Tibial artery (tissue), 4 donors: ENCODE results near the gene HAO2.

Experiments used
- DNase-seq, 2 donors: peaks; one replicate each; pipeline ENCODE4 v3.0.0-alpha.2; 2019
- H3K27ac ChIP-seq, 2 donors: fragments of 200-600 bp; sonication (generic) in 1 of 2; 1 replicate in 1 of 2; 2 replicates in 1 of 2; pipeline ENCODE4 v1.5.1; 2018 to 2019; ENCODE audit warnings: mild to moderate bottlenecking in 1 of 2
- H3K27me3 ChIP-seq, 2 donors: fragments of 200-600 bp; sonication (generic) in 1 of 2; one replicate each; pipeline versions ENCODE4 v1.5.1 to v1.6.0; 2016 to 2019
- H3K36me3 ChIP-seq, 3 donors: fragments of 200-600 bp; sonication (generic) in 2 of 3; one replicate each; pipeline ENCODE4 v1.5.1; 2016 to 2019; ENCODE audit warnings: mild to moderate bottlenecking in 2 of 3
- H3K4me1 ChIP-seq, 4 donors: fragments of 200-600 bp; sonication (generic) in 2 of 4; 1 replicate in 3 of 4; 2 replicates in 1 of 4; pipeline ENCODE4 v1.5.1; 2016 to 2019
- H3K4me3 ChIP-seq, 2 donors: fragments of 200-600 bp; sonication (generic) in 1 of 2; 1 replicate in 1 of 2; 2 replicates in 1 of 2; pipeline ENCODE4 v1.5.1; 2018 to 2019; ENCODE audit warnings: mild to moderate bottlenecking in 2 of 2
- H3K9me3 ChIP-seq, 3 donors: fragments of 200-600 bp; sonication (generic) in 1 of 3; one replicate each; pipeline ENCODE4 v1.5.1; 2016 to 2019
- CTCF ChIP-seq, 2 experiments: fragments of 200-600 bp in 1 of 2; fragments of 450-650 bp in 1 of 2; IDR thresholded peaks; one replicate each; pipeline ENCODE4 v1.5.1; 2017 to 2019; ENCODE audit warnings: antibody characterized with exemption in 2 of 2, mild to moderate bottlenecking in 1 of 2, moderate library complexity in 1 of 2
- intact Hi-C: fragments of 100-400 bp; cut with DNase I; formaldehyde crosslinking; loops from one replicate; pipeline ENCODE4 v1.15.0; 2023; ENCODE audit warnings: low total_unique reads

The HAO2 gene

DNA sequence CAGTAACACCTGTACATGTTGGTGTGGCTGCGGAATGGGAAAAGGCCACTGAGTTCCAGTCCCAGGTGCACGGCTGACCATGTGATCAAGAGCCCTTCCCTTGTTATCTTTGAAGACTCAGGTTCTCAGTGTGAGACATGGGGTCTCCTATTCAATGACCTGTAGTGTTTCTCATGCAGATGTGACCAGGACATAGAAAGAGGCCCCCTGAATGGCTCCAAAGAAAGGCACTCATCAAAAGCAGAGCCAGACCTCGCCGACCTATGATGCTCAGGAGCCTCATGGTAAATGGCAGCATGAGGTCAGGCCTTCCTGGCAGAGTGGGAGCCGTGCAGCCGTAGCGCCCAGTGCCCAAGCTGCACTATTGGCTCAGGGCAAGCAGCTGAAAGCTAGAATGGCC lies 42.3 kb upstream of the HAO2 start:
- Histone ChIP-seq H3K4me3 (no peak overlapping the region), H3K27me3 (peaks cover 0 to 2% of the 10 kb centered on the region in 2 donors), H3K4me1 (peaks cover 0 to 12% (median 8%) of the 10 kb centered on the region in 4 donors), H3K36me3 (no peaks in the 10 kb centered on the region), H3K9me3 (no peaks in the 10 kb centered on the region), H3K27ac (no peak overlapping the region)
- no peak for DNase-seq
- intact Hi-C loops, result no loop called here
- no peak for TF ChIP-seq CTCF (IDR thresholded peaks at IDR 0.05)

DNA sequence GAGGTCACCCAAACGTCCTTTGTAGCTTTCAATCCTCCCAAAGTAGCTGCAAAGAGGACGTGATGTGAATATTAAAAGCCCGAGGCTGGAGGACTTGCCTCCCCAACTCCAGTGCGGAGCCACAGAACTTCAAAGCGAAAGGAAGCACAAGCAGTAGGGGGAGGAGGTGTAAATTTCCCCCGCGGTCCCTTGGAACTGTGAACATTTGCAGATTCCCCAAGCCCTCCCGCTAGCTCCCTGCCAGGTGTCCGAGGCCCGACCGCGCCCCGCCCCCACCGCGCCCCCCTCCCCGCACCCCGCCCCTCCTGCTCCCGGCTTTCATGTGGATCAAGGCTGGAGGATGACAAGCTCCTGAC lies 41.5 kb upstream of the HAO2 start:
- no peak for DNase-seq
- H3K9me3 ChIP-seq, result no peaks in the 10 kb centered on the region
- peaks cover 0 to 2% of the 10 kb centered on the region in 2 donors for H3K27me3 ChIP-seq
- H3K4me1 ChIP-seq, result peaks cover 0 to 12% (median 8%) of the 10 kb centered on the region in 4 donors
- peak overlapping the region; percentile 23 to 38 for H3K4me3 ChIP-seq
- TF ChIP-seq CTCF (IDR thresholded peaks at IDR 0.05), result no peak
- H3K36me3 ChIP-seq, result no peaks in the 10 kb centered on the region
- intact Hi-C loops, result no loop called here
- H3K27ac ChIP-seq, result no peak overlapping the region

DNA sequence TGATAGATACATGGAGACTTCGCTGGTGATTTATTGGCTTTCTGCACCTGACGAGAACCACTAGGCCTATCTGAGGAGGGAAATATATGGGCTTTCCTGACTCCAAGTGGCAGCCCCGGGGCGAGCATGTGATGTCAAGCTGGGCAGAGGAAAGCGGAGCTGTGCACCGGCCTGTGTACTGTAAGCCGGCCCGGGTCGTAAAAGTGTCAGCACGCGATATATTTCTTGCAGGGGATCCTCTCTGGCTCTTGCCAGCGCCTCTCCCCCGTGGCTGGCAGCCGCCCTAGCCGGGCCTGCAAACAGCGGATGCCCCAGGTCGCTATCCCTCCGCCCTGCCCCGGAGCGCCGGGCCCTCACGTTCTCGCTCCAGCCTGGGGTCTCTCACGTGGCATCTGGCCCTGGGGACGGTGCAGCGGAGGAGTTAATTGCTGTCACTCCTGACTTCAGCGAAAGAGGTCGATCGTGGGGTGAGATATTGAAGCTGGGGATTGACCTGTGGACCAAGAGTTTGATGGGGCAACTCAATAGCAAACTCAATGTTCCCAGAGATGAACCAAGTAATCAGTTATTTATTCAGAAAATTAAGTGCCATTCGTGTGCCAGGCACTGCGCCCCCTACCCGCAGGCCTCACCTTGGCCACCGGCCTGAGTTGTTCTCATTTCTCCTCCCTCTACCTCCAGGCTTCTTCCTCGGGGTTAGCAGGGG lies 41.0 kb upstream of the HAO2 start:
- DNase-seq, result peak in 1 of 2 donors; percentile 46
- H3K4me3 ChIP-seq, result peak overlapping the region; percentile 23 to 38
- H3K4me1 ChIP-seq, result peaks cover 0 to 12% (median 8%) of the 10 kb centered on the region in 4 donors
- no peaks in the 10 kb centered on the region for H3K36me3 ChIP-seq
- no peak for TF ChIP-seq CTCF (IDR thresholded peaks at IDR 0.05)
- H3K27me3 ChIP-seq, result peaks cover 0 to 2% of the 10 kb centered on the region in 2 donors
- H3K27ac ChIP-seq, result no peak overlapping the region
- H3K9me3 ChIP-seq, result no peaks in the 10 kb centered on the region
- intact Hi-C loops, result no loop called here

- intact Hi-C loops, result no loop called here
- no peak overlapping the region for H3K27ac ChIP-seq
- no peak for TF ChIP-seq CTCF (IDR thresholded peaks at IDR 0.05)
Observed at GRCh38 chr1:119329541-119330461, 38.8 kb upstream of the HAO2 start.

GRCh38 chr1:119330466-119331189 lies 38.0 kb upstream of the HAO2 start:
- peaks cover 0 to 2% of the 10 kb centered on the region in 2 donors for H3K27me3 ChIP-seq
- no peak overlapping the region for H3K27ac ChIP-seq
- H3K4me1 ChIP-seq, result peaks cover 0 to 12% (median 8%) of the 10 kb centered on the region in 4 donors
- no peak for TF ChIP-seq CTCF (IDR thresholded peaks at IDR 0.05)
- H3K9me3 ChIP-seq, result no peaks in the 10 kb centered on the region
- no peak for DNase-seq
- H3K36me3 ChIP-seq, result no peaks in the 10 kb centered on the region
- intact Hi-C loops, result no loop called here
- H3K4me3 ChIP-seq, result no peak overlapping the region

More at GRCh38 chr1:119329541-119330461, 38.8 kb upstream of the HAO2 start:
- Histone ChIP-seq H3K4me3 (no peak overlapping the region), H3K9me3 (no peaks in the 10 kb centered on the region), H3K36me3 (no peaks in the 10 kb centered on the region), H3K4me1 (peaks cover 0 to 12% (median 8%) of the 10 kb centered on the region in 4 donors), H3K27me3 (peaks cover 0 to 2% of the 10 kb centered on the region in 2 donors)
- DNase-seq, result no peak
